ENCODE measurements around the gene N4BP3.
A peak's percentile ranks its signal among the peaks of the same experiment; 100 is the strongest.

The N4BP3 gene

GRCh38 chr5:178113841-178114324, 551 bp downstream of the N4BP3 start:
- POLR2A ChIA-PET: interaction anchor here (0.9 kb wide), 1 partner anchor 90 kb away, joined by 3 read pairs; the partner anchor contains the start of gene HNRNPAB
- DNase-seq (ENCODE audit: extremely low spot score): peak; percentile 59
- no peak for TF ChIP-seq CTCF (IDR thresholded peaks at IDR 0.05; ENCODE audit: control extremely low read depth, extremely low read depth, low read depth, missing control alignments)
- CTCF ChIA-PET: interaction anchor here (1.0 to 1.4 kb wide), 2 partner anchors 17 to 44 kb away, joined by 3 read pairs; no protein-coding TSS in a partner anchor

GRCh38 chr5:178114325-178115135, 1.2 kb downstream of the N4BP3 start:
- no peak for DNase-seq (ENCODE audit: extremely low spot score)
- POLR2A ChIA-PET: interaction anchor here (0.9 kb wide), 1 partner anchor 90 kb away, joined by 3 read pairs; the partner anchor contains the start of gene HNRNPAB
- CTCF ChIA-PET: interaction anchor here (1.0 to 4.1 kb wide), 3 partner anchors 17 to 44 kb away, joined by 3 to 28 read pairs (median 3); no protein-coding TSS in a partner anchor
- TF ChIP-seq CTCF (IDR thresholded peaks at IDR 0.05; ENCODE audit: control extremely low read depth, extremely low read depth, low read depth, missing control alignments): no peak

GRCh38 chr5:178115136-178115813, 1.9 kb downstream of the N4BP3 start:
- CTCF ChIA-PET: interaction anchor here (0.9 to 4.1 kb wide), 4 partner anchors 28 to 39 kb away, joined by 3 to 28 read pairs (median 4); partner anchors contain the start of gene NHP2
- no peak for TF ChIP-seq CTCF (IDR thresholded peaks at IDR 0.05; ENCODE audit: control extremely low read depth, extremely low read depth, low read depth, missing control alignments)
- DNase-seq (ENCODE audit: extremely low spot score): no peak
- POLR2A ChIA-PET: interaction anchor here (1.9 kb wide), 1 partner anchor 89 kb away, joined by 5 read pairs; the partner anchor contains the start of gene HNRNPAB

- ChIA-PET POLR2A (interaction anchor here (0.6 to 1.9 kb wide), 2 partner anchors 88 to 187 kb away, joined by 5 to 7 read pairs; partner anchors contain the start of gene HNRNPAB), CTCF (interaction anchor here (0.9 to 4.1 kb wide), 6 partner anchors 10 to 39 kb away, joined by 3 to 28 read pairs (median 4); partner anchors contain the start of gene NHP2)
- no peak for DNase-seq (ENCODE audit: extremely low spot score)
- no peak for TF ChIP-seq CTCF (IDR thresholded peaks at IDR 0.05; ENCODE audit: control extremely low read depth, extremely low read depth, low read depth, missing control alignments)
Observed at GRCh38 chr5:178115814-178116142, 2.4 kb downstream of the N4BP3 start.

- CTCF ChIA-PET: interaction anchor here (0.9 to 5.4 kb wide), 8 partner anchors 9 to 40 kb away, joined by 3 to 28 read pairs (median 4); partner anchors contain the start of genes NHP2 and RMND5B
Observed at GRCh38 chr5:178116143-178116885, 3.0 kb downstream of the N4BP3 start.

More at GRCh38 chr5:178116143-178116885, 3.0 kb downstream of the N4BP3 start:
- POLR2A ChIA-PET: interaction anchor here (0.6 to 1.9 kb wide), 2 partner anchors 88 to 187 kb away, joined by 5 to 7 read pairs; partner anchors contain the start of gene HNRNPAB
- peak; percentile 70 for DNase-seq (ENCODE audit: extremely low spot score)
- TF ChIP-seq CTCF (IDR thresholded peaks at IDR 0.05; ENCODE audit: control extremely low read depth, extremely low read depth, low read depth, missing control alignments): no peak

Data from GM10248 (cell line).